DND-41 (cell line): ENCODE measurements around the gene CAPSL.

Experiments used
- EZH2 ChIP-seq: IDR thresholded peaks from 3 replicates; pipeline ENCODE4 v1.6.1; 2012; ENCODE audit warnings: borderline replicate concordance, low read depth, mild to moderate bottlenecking, moderate library complexity, low read length, inconsistent platforms; ENCODE audit not compliant: severe bottlenecking
- TF ChIP-seq, protein P1 (sequence below): IDR thresholded peaks from 2 replicates; pipeline ENCODE4 v1.5.1; 2012; ENCODE audit warnings: borderline replicate concordance, low read length, moderate library complexity, mild to moderate bottlenecking; ENCODE audit not compliant: poor library complexity, severe bottlenecking; ENCODE audit errors: extremely low read depth

DNA sequence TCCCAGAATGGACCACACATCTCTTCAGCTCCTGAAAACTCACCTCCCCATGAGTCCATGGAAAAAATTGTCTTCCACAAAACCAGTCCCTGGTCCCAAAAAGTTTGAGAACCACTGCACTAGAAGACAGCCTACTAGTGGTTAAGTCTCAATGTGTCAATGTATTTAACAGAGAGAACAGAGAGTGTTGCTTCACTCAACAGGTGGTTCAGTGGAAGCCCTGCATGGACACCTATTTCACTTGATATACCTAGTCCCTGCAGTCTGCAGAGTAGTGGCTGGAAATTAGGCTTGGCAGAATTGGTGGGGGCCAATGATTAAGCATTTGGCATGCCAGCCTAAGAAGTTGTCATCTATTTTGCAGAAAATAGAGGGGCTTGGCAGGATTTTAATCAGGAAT, 58.8 kb downstream of the CAPSL start:
- TF ChIP-seq, protein P1, sequence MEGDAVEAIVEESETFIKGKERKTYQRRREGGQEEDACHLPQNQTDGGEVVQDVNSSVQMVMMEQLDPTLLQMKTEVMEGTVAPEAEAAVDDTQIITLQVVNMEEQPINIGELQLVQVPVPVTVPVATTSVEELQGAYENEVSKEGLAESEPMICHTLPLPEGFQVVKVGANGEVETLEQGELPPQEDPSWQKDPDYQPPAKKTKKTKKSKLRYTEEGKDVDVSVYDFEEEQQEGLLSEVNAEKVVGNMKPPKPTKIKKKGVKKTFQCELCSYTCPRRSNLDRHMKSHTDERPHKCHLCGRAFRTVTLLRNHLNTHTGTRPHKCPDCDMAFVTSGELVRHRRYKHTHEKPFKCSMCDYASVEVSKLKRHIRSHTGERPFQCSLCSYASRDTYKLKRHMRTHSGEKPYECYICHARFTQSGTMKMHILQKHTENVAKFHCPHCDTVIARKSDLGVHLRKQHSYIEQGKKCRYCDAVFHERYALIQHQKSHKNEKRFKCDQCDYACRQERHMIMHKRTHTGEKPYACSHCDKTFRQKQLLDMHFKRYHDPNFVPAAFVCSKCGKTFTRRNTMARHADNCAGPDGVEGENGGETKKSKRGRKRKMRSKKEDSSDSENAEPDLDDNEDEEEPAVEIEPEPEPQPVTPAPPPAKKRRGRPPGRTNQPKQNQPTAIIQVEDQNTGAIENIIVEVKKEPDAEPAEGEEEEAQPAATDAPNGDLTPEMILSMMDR = peak; percentile 22
- TF ChIP-seq EZH2 = no peak
